Stimulated activated CD8-positive, alpha-beta memory T cell treated with anti-CD3 and anti-CD28 coated beads, Interleukin-4, amount 100 ng/mL, for 4 hours (primary cell): ENCODE results near the gene CEL.

ENCODE experiments used
- DNase-seq, 2 donors: peaks; one replicate each; pipeline ENCODE4 v3.0.0-alpha.2; 2020; ENCODE audit warnings: low read depth in 2 of 2, low spot score in 1 of 2

CEL gene

GRCh38 chr9:133102190-133103021 is 40.6 kb downstream of the CEL start:
- no peak for DNase-seq

DNA sequence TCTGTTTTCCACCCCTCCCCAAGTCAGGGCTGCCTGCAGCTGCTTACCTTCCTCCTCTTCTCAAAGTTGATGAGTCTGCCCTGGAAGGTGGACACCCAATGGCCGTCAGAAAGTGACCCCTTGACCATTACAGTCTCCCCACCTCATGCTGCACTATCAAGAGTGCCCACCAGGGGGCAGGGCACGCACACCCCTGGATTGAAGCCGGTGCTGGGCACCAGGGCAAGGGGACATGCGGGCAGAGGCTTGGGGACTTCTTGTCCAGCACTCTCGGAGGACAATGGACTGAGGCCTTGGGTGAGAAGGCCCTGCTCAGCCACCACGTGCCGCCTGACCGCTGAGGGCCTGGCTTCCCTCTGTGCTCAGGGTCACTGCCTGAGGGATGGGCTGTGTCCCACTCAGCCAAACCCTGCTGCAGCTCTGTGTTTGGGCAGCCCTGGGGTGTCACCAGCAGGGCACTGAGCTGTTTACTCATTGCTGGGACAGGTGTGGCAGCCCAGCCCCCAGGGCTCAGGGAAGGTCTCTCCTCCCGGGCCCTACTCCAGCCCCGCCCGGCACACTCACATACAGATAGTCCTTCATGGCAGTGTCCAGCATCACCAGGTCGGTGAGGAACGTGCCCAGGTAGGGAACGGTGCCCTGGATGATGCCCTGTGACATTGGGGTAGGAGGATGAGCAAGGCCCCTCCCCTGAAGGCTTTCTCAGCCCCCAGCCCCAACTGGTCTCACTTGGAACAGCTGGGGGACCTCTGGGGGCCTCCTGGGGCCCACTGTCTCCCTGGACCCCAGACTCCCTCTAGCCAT is 41.6 kb downstream of the CEL start:
- DNase-seq = no peak

DNA sequence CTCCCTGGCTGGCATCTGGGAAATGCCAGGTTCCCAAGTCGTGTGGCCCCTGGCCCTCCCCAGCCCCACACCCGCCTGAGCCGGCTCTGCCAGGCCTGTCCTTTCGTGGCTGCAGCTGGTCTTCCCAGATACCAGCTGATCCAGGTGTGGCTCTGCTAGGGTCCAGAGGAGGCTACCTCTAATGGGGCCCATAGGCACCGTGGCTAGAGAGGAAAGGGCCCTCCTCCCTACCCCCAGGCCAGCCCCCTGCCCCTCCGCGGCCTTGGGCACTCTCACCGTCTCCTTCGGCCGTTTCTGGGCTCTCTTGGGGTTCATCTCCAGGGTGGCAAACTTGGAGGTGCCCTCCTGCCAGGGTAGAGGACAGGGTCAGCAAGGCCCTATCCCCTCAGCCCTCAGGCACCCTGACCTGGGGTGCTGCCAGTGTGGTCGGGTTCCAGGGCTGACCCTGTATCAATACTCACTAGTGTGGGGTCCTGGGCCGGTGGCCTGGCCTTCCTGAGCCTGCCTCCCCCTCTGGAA is 42.3 kb downstream of the CEL start:
- DNase-seq = no peak

DNA sequence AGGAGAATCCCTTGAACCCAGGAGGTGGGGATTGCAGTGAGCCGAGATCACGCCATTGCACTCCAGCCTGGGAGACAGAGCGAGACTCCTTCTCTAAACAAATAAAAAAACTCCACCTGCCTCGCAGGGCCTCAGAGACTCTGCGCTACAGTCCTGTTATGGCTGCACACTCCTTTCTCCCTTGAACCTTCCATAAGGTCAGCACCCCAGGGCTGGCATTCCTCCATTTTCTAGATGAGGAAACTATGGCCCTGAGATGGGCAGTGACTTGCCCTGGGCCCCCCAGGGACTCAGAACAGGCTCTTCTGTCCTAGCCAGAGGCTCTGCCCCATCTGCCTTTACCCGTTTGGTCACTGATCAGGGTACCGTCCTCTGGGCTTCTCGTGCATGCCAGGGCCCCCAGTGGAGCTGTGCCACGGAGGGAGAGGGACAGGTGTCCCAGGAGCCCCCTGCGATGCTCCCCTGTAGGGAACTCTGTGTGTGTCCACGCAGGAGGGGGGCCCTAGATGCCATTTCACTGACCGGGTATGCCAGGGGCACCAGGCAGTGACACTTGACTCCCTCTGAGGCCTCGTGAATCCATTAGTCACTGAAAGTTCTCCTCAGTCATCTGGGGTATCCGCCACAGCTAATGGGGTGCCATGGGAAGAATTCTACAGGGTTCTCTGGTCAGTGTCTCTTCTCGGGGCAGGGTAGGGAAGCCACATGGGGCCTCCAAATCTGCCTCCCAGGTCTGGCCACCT is 43.1 kb downstream of the CEL start:
- no peak for DNase-seq

DNA sequence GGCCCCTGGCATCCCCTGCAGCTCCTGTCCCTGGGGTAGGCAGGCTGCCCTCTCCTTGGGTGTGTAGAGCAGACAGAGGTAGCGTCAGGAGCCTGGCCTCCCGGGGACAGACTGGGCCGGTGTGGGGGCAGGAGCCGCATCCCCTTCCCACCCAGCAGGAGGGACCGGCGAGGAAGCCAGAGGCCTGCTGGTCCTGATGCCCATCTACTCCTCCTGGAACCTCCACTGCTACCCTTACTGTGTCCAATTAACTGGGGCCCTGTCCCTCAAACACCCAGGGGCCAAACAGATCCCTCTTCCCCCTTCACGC is 43.6 kb downstream of the CEL start:
- DNase-seq = no peak

DNA sequence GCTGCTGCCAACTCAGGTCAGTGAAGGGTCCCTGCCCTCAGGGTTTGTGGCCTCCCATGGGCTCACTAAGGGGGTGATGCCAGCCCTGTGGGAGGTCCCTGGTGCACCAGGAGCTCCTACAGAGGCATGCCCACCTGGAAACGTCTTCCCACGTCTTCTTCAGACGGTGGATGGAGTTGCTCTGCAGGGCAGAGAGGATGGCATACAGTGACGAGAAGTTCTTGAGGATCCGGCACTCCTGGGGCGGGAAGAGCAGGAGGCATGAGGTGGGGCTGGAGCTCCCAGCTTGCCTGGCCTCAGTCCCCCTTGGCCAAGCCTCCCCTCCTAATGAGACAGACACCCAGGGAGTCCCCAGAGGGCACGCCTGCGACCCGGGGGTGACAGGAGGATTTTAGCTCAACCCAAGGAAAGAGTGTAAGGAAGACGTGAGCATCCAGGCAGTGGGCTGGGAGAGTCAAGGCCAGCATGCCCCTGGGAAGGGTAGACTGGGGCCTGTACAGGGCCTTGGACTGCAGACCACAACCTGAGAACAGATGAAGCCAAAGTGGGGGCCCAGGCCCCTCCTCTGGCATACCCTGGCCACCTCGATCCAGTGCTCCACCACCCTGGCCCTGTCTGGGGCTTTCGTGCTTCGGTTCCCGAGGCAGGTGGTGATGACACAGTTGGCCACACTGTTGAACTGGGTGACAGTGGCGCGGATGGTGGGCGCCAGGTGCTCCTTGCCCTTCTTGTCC is 44.9 kb downstream of the CEL start:
- DNase-seq = no peak

DNA sequence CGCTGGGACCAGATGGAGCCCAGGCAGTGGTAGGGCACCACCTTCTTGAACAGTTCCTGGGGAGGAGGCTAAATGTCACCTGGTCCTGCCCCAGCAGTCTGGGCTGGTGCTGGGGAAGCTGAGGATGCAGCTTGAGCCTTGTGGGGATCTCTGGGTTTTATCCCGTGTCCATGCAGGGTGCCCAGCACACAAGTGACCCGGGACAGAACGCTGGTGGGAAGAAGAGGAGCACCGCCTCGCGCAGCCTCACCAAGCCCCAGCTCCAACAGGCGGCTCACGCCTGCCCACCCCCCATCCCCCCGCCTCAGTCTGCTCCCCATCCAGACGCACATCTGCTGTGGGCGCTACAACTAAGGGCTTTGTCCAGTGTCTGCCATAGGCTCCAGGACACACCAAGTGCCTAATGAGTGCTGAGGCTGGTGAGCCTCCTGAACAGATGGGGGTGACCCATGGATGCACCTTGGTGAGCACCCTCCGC is 45.5 kb downstream of the CEL start:
- DNase-seq = no peak

DNA sequence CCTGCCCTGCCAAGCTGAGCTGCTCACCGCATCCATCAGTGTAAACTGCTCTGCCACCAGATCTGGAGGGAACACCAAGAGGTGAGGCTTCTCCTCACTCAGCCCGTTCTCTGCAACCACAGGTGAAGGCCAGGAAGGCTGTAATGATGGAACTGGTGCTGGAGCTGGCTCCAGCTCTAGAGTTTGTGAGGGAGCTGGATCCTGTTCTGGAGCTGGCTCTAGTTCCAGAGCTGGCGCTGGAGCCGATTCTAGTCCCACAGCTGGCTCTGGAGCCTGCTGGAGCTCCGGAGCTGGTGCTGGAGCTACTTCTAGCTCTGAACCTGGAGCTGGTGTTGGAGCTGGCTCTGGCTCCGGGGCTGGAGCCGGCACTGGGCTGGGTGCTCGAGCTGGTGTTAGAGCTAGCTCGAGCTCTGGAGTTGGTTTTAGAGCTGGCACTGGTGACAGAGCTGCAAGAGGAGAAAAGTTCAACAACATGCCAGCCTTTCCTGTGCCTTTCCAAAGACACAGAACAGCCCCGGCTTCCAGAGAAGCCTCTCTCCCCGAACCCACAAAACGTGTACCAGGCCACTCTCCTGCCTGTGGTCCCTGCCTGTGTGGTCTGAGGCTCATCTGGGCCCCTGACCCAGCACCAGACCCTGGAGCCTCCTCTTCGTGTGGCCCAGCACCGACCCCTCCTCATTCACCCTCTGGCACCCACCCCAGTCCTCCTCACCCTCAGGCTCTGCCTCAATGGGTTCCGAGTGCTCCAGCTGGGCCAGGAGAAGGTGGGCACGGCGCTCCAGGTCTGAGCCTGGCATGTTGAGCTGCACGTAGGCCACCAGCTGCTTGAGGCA is 46.4 kb downstream of the CEL start:
- no peak for DNase-seq

DNA sequence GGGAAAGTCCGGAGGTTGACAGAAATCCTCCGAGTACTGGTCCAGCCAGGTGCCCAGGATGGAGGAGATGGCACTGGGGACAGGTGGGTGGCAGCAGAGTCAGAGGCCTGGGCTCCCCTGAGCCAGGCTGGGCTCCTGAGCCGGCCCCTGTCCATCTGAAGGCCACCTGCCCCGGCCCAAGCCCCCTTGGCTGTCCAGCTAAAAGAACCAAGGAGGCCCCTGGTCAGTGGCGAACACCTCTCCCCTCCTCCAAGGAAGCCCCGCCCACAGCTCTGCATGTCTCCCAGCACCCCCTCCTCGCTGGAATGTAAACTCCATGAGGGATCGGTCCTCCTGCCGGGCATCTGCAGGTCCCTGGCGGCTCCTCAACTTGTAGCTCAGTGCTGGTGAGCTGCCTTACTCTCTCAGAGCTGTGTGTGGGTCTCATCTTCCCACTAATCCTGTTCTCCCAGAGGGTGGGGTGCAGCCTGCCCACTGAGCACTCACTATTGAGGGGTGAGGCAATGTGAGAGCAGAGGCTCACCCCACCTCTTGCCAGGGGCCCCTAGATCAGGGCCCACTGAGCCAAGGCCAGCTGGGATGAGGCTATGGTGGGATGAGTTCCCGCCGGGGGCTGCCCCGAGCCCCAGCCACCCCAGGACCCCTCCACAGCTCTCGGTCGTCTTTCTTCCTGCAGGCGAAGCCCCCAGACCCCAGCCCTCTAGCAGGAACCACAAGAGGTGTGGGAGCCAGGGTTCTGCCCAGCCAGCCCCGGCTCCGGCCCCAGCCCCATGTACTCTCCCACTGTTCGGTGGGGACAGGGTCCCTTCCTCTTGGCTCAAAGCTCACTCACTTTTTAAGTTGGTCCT is 47.2 kb downstream of the CEL start:
- no peak for DNase-seq

DNA sequence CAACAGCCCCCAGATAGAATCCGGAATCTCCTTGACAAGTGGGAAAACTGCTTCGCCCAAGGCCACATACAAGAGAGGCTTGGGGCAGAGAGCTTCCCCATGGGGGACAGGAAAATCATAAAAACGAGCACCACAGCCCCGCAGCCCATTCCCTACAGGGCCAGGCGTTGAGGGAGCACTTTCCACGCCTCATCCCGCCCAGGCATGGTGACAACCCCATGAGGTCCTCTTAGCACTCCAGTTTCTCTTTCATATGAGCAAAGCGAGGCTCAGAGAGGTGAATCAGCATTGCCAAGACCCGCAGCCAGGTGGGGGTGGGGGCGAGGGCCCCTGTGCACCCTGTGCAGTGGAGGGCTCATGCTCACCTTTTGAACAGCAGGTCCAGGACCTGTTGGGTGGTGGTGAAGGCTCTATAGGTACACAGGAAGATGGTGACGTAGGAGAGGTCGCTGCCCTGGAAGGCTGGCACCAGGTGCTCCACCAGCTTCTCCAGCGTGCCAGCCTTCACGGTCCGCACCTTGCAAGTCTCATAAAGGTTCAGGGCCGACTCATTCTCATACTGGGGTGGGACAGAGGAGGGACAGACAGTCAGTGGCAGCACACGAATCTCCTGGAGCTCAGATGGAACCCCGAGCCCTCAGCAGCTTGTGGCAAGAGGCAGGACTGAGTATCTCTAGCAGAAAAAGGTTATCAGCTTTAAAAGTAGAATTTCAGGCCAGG is 48.3 kb downstream of the CEL start:
- no peak for DNase-seq

- DNase-seq = no peak
Observed at GRCh38 chr9:133111808-133112662, 50.3 kb downstream of the CEL start.

DNA sequence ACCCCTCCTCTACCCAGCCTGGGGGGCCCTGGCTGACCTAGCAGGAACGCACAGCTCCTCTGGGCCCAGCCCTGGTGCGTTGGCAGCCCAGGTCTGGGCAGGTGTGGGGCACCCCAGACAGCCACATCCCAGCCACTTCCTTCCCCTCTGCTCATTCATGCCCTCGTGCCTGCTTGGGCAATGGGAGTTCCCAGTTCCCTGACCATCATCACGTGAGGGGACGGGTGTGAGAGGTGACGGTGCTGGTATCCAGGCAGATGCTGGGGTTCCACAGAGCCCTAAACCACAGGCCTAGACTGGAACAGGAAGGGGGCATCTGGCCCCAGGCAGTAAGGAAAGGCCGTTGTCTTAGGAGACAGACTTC is 50.9 kb downstream of the CEL start:
- DNase-seq = peak in 1 of 2 donors; percentile 38

- DNase-seq = no peak
Observed at GRCh38 chr9:133113163-133113948, 51.6 kb downstream of the CEL start.

GRCh38 chr9:133113949-133114885 is 52.4 kb downstream of the CEL start:
- no peak for DNase-seq

GRCh38 chr9:133114886-133115603 is 53.3 kb downstream of the CEL start:
- no peak for DNase-seq
